ENCODE measurements around the gene KCNQ1OT1.

KCNQ1OT1 gene

DNA sequence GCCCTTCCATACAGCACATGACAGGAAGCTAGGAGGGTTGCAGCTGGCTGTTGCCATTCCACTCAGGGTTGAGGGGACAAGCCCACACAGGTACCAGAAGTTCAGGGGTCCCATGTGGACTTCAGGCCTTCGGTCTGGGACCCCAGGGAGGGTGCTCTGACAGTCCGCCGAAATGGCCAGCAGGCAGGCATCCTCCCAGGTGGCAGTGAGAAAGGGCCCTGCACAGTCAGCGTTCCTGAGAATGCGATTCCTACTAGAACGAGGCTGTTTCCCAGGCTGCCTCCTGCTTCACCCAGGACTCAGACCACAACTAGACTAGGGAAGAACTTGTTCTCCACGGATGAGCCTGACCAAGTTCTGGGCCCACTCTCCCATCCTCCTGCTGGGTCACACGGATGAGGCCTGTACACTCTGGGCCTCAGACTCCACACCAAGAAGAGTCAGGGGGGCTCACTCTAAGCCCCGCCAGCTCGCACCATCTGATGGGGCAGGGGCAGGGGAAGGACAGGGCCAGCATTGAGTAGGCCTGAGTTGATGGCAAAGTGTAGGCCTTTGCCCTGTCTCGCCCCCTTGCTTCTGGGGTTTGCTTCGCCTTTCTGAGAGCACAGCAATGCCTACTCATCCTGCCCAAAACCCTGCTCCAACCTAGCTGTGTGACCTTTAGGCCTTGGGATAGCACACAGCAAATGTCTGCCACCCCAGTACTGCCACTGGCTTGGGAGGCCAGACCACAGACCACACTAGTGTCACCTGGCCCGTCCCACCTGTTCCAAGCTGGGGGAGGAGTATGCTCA lies 14.0 kb downstream of the KCNQ1OT1 start:
- no peak for DNase-seq

DNA sequence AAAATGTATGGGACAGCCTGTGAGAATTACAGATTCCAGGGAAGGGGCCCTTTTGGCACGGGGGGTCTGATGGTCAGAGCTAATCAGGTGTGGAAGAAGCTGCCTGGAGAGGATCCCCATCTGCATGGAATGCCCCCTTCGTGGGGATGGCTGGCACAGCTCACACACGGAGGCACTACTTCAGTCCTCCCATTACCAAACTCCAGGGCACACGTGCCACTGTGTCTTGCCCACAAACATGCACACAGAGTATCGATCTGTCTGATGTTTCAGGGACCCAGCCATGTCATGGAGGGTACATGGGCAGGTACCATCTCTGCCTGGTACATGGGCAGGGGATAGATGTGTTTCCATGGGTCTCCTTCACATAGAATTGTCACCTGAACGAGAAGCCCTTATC lies 14.7 kb downstream of the KCNQ1OT1 start:
- no peak for DNase-seq

DNA sequence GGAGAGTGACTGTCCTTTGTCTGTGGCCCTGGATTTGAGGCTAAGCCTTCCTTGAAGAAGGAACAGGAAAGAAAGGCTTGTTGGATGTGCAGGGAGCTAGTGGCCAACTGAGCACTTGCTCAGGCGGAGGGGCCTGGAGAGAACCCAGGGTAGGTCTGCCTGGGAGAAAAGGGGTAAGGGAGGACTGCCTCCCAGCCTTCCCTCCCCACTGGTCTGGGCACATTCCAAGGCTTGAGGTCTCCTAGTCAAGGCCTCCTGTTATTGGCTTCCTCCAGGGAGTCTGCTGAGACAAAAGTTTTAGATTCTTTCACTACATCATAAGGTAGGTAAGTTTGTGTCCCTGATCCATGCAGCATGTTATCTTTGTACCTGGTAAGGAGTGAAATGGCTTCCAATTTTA lies 15.2 kb downstream of the KCNQ1OT1 start:
- DNase-seq: no peak

DNA sequence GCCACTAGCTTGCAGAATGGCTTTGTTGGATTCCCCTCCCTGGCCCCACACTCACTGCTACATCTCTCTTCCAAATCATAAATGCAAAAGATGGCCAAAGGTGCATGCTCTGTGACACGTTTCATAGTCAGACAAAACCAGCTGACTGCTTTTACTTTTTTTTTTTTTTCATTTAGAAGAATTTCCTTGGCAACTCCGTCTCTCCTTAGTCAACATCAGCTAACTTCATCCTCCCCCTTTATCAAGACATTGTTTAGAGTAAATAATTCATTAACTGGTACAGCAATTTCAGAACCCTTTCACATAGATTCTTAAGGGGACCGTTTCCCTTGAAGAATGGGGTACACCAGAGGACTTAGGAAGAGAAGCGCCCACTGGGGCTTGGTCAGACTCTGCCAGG lies 16.0 kb downstream of the KCNQ1OT1 start:
- no peak for DNase-seq

DNA sequence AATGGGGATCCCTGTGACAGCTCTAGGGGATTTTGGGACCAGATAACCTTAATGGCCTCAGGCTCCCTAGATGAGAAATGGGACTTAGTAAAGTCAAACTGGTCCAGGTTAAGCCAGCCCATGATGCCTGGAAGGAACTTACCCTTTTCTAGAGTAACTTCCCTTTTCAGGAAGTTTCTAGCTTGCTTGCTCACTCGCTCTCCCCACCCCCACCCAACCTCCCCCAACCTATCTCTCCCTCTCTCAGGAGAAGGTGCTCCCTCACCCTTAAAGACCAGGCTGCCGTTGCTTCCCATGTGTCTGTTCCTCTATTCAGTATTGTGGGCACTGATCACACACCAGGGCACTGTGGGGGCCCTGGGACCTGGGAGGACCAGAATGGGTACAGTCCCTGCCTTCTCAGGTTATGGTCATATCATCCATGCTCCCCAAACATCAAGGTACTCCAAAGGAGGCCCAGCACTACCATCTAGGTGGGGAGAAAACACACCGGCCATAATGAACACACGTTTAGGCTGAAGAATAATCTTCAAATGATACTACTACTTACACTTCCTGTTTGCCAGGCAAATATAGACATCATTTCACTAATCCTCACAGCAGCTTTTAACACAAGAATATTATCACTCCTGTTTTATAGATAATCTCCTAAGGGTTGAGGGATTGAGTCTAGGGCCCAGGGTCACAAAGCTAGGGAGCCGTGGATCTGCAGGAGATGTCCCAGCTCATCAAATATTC lies 18.2 kb downstream of the KCNQ1OT1 start:
- DNase-seq: no peak

DNA sequence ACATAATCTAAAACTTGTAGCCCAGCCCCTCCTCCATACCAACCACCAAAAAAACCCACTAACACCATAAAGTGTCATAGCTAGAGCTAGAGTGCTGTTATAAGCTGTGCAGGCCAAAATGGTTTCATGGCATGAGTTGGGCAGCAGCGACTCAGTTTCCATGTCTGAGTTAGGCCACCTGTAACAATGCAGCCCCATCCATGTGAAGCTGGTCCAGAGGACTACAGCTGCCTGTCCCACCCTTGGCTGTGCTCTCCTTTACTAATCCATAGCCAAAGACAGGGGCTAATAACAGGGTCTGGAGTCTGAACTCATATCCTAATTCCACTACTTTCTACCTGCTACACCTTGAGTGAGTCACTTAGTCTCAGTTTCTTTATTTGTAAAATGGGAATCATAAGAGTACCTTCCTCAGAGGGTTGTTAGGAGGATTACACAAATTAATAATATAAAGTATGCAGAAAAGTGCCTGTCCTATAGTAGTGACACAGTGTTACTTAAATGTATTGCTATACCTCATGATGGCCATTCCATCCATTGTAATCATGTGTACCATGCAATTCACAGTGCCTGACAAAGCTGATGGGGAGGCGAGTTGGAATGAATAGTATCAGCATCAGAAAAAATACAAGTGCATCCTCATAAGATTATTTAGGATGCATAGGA lies 20.6 kb downstream of the KCNQ1OT1 start:
- DNase-seq: no peak

DNA sequence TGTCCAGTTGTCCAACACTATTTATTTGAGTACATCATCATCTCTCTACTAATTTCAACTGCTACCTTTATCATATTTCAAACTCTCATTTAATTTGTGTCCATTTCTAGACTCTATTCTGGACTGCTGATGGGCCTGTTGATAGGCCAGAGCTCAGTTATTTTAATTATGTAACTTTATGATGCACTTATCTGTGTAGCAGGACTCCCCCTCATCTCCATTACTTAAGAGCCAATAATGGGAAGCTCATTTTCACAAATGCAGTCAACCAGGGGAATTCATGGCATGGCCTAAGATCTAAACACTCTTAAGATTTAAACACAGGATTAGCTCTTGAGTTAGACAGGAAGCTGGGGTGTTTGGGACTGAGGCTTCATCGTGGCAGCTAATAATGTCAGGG lies 21.4 kb downstream of the KCNQ1OT1 start:
- no peak for DNase-seq

DNA sequence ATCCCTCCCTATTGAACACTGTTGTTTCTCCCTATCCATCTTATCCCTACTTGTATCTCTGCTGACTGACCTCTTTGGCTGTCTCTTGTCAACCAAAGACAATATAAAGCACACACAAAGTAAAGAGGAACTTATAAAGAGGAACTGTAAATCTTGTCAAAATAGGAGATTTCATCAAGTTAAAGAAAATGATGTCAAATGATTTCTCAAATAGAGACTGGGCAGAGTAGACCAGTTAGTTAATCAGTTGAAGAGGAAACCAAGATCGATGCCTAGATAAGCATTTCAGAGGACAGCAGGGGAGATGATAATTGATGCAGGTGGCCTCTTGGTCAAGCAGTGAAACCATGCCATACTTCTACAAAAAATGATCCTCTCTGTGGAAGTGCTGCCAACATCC lies 22.7 kb downstream of the KCNQ1OT1 start:
- DNase-seq: no peak

DNA sequence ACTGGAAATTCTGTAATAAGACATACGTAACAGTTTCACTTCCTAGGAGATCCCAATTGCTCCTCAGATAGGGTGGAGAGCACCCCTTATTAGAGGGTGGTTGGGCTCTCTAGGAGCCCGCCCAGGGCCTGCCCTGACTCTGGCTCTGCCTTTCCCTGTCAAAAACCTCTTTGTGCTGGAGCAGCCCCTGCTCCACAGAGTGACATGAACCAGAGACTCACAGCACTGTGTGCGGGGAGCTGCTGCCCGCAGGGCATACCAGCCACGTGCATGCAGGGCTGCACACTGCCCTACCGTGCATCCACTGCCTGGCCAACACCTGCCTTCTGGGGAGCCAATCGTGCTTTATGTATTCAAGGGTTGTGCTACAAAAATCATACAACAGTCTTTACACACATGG lies 24.3 kb downstream of the KCNQ1OT1 start:
- no peak for DNase-seq

DNA sequence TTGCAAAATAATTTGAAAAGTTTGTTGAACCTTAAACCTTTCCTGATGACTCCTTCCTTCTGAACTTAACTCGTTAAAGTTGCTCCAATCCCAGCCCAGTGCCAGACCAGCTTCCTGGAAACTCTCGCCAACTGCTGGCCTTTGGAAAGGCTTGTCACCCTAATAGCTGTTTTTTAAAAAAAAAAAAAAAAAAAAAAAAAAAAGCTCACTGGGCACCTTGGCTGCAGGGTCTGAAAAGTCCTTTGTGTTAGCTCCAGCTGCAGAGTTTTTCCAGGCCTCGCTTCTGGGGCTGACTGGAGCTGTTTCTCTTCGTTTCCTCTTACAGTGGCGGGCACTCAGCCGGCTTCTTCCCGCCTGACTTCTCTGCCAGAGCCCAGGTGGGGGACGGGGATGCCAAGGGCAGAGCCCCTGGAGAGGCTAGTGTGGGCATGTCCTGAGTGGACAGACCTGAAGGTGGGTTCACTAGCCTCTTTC lies 25.1 kb downstream of the KCNQ1OT1 start:
- DNase-seq: no peak

DNA sequence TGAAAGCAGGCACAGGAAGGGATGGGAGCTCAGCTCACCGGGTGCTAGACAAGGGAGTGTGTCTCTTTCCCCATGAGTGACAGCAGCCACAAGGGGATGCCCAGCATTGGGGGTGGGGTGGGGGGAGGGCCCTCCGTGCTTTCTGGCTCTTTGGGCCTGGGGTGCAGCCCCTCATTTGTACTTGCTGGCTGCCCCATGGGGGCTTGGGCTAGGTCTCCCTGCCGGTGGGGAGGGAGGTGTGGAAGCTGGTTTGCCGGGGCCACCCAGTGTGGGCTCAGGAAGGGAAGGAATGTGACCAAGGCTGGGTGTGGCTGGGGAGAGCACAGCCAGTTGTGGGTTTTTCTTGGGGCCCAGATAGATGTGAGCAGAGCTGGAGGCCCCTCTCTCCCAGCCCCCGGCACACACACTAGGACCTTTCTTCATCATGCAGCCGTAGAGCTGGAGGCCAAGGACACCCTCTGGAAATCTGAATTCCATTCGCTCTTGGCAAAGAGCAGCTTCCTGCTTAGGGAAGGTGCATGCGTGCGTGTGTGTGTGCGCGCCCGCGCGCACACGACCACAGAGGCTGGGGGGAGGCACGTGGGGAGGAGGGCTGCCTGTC lies 25.8 kb downstream of the KCNQ1OT1 start:
- no peak for DNase-seq

DNA sequence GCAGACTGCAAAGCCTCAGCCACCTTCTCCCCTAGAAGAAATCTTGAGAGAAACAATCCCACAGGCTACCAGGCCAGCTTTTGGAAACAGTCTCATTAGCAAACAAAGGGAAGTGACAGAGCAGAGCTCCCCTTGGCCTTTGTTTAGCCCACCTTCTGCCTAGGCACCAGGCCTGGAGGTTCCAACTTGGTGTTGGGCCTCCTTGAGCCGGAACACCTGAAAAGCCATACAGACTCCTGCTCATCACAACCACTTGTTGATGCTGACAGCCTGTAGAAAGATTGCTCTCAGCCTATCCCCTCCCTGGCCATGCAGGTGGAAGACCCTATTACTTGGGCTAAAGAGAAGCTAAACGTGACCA lies 26.6 kb downstream of the KCNQ1OT1 start:
- DNase-seq: no peak

DNA sequence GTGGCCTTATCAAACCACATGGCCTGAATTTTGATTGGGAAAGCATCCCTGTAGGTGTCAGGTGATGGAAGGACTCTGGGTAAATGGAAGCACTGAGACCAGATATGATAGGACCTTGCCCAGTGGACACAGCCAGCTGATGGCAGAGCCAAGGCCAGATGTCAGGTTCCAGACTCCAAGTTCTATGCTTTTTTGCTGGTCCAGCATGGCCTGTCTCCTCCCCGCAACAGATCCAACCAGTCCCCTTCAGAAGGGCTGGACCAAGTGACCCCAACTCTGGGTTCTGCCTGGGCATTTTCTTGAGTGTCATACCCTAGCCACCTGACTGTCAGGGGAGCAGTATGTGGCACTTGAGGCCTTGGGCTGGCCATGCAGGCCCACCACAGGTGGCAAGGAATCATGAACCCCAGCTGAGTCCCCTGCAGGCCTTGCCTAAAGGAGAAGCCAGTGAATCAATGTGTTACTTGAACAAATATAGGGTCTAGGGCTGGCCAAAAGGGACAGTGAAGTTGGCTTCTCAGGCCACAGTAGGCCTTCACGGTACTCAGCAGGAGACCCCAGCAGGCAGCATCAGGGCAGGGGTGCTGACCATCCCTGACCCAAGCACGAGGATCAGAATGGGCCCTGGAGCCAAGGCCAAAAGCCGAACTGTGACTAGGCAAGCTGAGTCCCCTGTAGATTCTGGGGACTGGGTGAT lies 27.1 kb downstream of the KCNQ1OT1 start:
- DNase-seq: no peak

DNA sequence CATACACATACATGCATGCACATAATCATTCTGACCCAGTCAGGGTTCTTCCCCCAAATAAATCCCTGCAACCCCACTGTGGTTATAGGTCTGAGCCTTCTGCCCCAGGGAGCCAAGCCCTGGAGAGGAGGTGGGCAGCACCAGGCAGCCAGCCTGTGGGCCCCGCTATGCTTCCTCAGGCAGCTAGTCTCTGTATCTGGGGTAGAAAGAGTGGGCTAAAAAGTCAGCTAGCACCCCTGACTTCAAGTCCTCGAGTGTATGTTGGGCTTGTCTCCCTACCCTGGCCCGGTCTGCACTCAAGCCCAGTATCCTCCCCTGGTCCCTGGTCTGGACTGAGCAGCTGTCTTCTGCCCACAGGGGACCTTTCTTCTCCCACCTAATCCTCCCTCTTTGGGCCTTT lies 28.0 kb downstream of the KCNQ1OT1 start:
- no peak for DNase-seq

DNA sequence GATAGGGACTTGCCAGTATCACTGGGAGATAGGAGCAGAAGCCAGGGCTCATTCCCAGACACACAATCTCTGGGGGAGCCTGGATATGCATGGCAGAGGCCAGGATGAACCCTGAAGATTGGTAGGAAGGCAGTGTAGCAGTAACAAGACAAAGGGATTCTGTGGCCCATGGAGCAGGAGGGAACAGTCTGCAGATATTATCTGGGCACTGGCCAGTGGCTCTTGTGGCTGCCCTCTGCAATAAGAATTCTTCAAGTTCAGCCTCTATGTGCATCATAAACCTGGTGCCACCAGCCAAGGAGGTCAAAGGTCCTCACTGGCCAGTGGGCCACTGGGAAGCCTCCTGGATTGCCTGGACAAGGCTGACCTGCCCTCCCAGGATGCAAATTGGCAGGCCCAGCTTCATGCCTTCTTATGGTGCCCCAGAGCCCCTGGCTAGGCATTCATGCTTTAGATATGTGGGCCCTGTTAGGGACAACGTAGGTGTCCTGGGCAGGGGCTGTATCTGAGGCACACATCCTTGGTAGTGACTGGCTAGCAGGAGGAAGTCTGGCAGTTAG lies 29.2 kb downstream of the KCNQ1OT1 start:
- DNase-seq: no peak

DNA sequence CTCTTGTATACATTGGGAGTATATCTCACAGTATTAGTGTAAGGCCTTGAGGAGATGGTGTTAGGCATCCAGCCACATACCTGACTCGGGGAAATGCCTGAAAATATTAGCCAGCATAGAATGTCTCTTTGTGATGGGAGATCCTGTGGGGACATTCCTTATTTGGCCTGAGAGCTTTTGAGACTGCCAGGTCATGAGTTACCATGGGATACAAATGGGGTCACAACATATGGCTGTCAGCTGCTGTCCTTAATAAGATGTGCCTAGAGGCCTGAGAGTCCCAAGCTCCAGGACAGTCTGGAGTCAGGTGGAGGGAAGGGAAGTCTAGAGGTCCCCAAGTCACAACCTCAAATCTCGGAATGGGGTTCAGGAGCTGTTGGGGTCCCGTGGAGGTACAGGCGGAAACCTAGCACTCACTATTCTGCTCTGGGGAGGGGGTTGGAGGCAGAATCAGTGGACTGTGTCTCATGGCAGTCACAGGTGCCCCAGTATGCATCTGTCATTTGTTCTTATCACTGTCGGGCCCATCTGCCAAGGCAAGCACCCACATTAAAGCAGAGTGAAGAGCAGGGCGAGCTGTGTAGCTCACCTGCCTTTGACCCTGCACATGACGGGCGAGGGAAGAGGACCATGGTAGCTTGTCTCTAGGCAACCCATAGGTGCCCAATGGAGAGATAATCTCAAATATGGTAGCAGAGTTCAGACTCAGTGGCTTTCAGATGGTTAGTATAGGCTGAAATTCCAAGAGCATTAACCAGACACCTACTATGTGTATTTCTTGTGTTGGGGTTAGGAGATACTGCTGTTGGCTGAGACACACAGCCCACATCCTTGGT lies 29.9 kb downstream of the KCNQ1OT1 start:
- DNase-seq: no peak

DNA sequence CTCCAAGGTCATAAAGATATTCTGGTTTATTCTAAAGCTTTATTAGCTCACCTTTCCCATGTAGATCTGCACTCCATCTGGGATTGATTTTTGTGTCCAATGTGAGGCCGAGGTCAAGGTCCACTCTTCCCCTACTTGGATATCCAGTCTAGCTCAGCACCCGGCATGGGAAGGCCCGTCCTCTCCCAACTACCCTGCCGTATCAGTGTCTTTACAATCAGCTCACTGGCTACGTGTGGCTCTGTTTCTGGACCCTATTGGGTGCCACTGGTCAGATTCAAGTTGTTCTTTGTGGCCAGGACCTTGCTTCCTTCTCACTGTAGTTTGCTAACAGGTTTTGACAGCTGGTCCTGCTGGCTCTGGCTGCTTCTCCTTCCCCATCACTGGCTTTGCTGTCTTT lies 30.9 kb downstream of the KCNQ1OT1 start:
- DNase-seq: no peak

DNA sequence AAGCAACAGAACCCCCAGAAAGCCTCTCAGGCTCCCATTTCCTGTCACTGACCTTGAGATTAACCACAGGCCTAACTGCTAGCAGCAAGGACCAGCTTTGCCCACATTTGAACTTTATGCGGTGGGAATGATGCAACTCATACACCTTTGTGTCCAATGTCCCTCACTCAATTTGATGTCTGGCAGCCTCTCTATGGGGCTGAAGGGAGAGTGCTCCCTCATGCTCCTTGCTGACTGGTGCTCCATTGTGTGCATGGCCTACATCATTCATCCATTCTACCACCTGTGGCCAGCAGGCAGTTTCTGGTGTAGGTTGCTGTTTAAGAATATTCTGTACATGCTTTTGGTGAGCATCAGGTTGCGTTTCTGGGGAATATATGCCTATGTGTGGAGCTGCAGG lies 31.9 kb downstream of the KCNQ1OT1 start:
- DNase-seq: no peak

DNA sequence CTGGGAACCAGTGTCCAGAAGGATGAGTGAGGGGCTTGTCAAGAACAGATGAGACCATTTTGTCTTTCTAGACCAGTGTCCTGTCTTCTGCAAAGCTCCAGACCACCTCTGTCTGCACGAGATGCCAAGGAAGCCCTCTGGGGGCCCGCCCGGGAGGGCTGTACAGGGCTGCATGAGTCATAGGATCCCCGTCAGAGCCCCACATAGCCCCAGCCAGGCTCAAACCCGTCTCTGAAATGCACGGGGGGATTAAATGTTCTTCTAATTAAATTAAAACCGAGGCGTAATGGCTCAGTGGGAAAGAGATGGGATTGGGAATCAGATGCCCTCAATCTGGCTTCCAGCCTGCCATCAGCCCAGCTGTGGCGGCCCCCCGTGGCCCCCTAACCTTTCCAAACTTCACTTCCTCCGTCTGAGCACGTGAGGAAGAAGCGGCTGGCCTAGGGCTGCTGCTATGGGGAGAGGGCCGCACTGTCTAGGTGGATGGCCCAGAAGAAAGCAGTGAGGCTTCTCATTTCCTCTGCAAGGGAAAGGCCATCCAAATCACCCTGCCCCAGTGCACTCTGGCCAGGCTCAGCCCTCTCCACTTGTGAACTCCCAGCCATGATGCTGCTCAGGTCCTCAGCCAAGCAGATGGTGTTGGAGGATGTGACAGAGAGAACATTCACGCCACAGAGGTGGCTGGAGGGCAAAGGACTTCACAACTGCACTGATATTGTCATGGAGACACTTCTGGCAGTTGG lies 32.8 kb downstream of the KCNQ1OT1 start:
- DNase-seq: no peak

DNA sequence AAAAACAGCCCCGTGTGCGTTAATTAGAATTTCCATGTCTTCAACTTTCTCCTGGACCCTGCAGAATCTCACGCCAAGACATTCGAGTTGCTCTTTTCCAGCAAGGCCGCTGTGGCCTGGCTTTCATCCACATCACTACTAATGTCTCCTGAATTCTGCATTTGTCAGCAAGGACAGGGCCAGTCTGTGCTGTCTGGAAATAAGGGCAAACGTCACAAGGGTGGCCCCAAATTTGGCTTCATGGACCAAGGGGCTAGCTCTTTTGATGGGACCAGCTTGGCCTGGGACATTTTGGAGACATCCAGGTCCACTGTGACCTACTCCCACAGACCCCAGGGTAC lies 33.4 kb downstream of the KCNQ1OT1 start:
- DNase-seq: no peak

Data from NCI-H2029 treated with DMSO at 0.1 percent for 48 hours (cell line).